ENCODE measurements around the gene ID4.

DNA sequence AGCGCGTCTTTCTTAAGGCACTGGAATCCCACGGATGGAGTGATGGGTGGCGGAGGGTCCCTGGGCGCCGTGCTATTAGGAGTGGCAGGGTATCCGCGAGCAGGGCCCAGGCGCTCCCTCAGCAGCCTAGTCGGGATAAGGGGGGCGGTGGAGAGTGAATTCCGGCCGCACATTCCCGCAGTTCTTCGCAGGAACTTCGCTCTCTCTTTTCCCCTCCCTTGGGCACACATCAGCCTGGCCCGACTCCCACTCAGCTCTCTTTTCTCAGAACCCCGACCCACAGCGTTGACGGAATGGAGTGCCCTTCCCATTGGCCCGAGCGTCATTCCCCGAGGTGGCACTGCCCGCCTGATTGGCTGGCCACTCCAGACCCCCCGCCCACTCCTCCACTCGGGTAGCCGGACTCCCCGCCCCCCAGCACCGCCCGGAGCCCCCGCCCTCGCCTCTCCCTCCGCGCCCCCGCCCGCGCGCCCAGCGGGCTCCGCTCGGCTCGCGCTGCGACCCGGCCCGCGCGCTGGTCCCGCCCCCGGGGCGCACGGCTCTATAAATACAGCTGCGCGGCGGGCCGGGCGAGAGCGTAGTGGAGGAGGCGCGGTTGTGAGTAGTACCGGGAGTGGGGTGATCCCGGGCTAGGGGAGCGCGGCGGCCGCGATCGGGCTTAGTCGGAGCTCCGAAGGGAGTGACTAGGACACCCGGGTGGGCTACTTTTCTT is at the start of gene ID4:
- TF ChIP-seq EHMT2 (IDR thresholded peaks at IDR 0.05; ENCODE audit: low read depth), result no peak
- TF ChIP-seq, protein P1, sequence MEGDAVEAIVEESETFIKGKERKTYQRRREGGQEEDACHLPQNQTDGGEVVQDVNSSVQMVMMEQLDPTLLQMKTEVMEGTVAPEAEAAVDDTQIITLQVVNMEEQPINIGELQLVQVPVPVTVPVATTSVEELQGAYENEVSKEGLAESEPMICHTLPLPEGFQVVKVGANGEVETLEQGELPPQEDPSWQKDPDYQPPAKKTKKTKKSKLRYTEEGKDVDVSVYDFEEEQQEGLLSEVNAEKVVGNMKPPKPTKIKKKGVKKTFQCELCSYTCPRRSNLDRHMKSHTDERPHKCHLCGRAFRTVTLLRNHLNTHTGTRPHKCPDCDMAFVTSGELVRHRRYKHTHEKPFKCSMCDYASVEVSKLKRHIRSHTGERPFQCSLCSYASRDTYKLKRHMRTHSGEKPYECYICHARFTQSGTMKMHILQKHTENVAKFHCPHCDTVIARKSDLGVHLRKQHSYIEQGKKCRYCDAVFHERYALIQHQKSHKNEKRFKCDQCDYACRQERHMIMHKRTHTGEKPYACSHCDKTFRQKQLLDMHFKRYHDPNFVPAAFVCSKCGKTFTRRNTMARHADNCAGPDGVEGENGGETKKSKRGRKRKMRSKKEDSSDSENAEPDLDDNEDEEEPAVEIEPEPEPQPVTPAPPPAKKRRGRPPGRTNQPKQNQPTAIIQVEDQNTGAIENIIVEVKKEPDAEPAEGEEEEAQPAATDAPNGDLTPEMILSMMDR (IDR thresholded peaks at IDR 0.05), result no peak
